H9 (cell line): ENCODE measurements around the gene CAPN12. TPM values are rescaled to one million over a fixed set of nuclear protein-coding genes. Genes with fewer than 3 reads are reported as not detected.
A peak's percentile ranks its signal among the peaks of the same experiment; 100 is the strongest.

Experiments used
- DNase-seq: peaks from one replicate; pipeline ENCODE4 v3.0.0-alpha.2; 2017
- H2AFZ ChIP-seq: one replicate; pipeline ENCODE4 v1.6.1; 2013; ENCODE audit warnings: mild to moderate bottlenecking, low read length, control low read depth, moderate library complexity
- H2AK5ac ChIP-seq: 2 replicates; pipeline ENCODE4 v1.6.1; 2013; ENCODE audit warnings: low read length, control low read depth, mixed read lengths; ENCODE audit not compliant: insufficient read length
- H2BK120ac ChIP-seq: one replicate; pipeline ENCODE4 v1.6.1; 2013; ENCODE audit warnings: low read depth, mild to moderate bottlenecking, low read length, control low read depth, inconsistent platforms; ENCODE audit not compliant: poor library complexity, severe bottlenecking
- H2BK12ac ChIP-seq: 2 replicates; pipeline ENCODE4 v1.6.1; 2013; ENCODE audit warnings: low read length, control low read depth, mixed read lengths, low read depth; ENCODE audit not compliant: insufficient read length
- H2BK15ac ChIP-seq: 2 replicates; pipeline ENCODE4 v1.6.1; 2013; ENCODE audit warnings: low read depth, low read length, control low read depth
- H2BK20ac ChIP-seq: one replicate; pipeline ENCODE4 v1.6.1; 2013; ENCODE audit warnings: low read depth, mild to moderate bottlenecking, low read length, control low read depth, inconsistent platforms; ENCODE audit not compliant: poor library complexity, severe bottlenecking
- H2BK5ac ChIP-seq: 2 replicates; pipeline ENCODE4 v1.6.1; 2013; ENCODE audit warnings: low read length, control low read depth, mixed read lengths; ENCODE audit not compliant: insufficient read length
- H3K14ac ChIP-seq: 2 replicates; pipeline ENCODE4 v1.6.1; 2013; ENCODE audit warnings: low read length, control low read depth; ENCODE audit not compliant: insufficient read depth
- H3K18ac ChIP-seq: 2 replicates; pipeline ENCODE4 v1.6.1; 2013; ENCODE audit warnings: low read depth, mild to moderate bottlenecking, mixed read lengths, low read length, control low read depth; ENCODE audit not compliant: insufficient read length
- H3K23ac ChIP-seq: 2 replicates; pipeline ENCODE4 v1.6.1; 2013; ENCODE audit warnings: low read length, control low read depth, mixed read lengths, low read depth; ENCODE audit not compliant: insufficient read length
- H3K23me2 ChIP-seq: 2 replicates; pipeline ENCODE4 v1.6.1; 2013; ENCODE audit warnings: low read depth, mild to moderate bottlenecking, mixed read lengths, low read length, control low read depth; ENCODE audit not compliant: insufficient read length, poor library complexity, severe bottlenecking
- H3K27ac ChIP-seq: 2 replicates; pipeline ENCODE4 v1.5.1; 2013; ENCODE audit warnings: low read length, control low read depth, mixed read lengths, low read depth; ENCODE audit not compliant: insufficient read length
- H3K27me3 ChIP-seq: 2 replicates; pipeline ENCODE4 v1.6.1; 2013; ENCODE audit warnings: low read length, control low read depth, inconsistent platforms; ENCODE audit not compliant: insufficient read depth
- H3K4ac ChIP-seq: 2 replicates; pipeline ENCODE4 v1.6.1; 2013; ENCODE audit warnings: low read depth, mild to moderate bottlenecking, control low read depth, inconsistent platforms, low read length, moderate library complexity
- H3K4me1 ChIP-seq: 2 replicates; pipeline ENCODE4 v1.6.1; 2013; ENCODE audit warnings: low read length, control low read depth, inconsistent platforms; ENCODE audit not compliant: insufficient read depth
- H3K4me2 ChIP-seq: 2 replicates; pipeline ENCODE4 v1.6.1; 2013; ENCODE audit warnings: low read length, control low read depth, mixed read lengths; ENCODE audit not compliant: insufficient read length, insufficient read depth
- H3K56ac ChIP-seq: 2 replicates; pipeline ENCODE4 v1.6.1; 2013; ENCODE audit warnings: low read depth, mild to moderate bottlenecking, mixed read lengths, low read length, control low read depth; ENCODE audit not compliant: insufficient read length
- H3K79me1 ChIP-seq: 2 replicates; pipeline ENCODE4 v1.6.1; 2013; ENCODE audit warnings: low read depth, mild to moderate bottlenecking, moderate library complexity, low read length, control low read depth, inconsistent platforms; ENCODE audit not compliant: insufficient read depth, poor library complexity, severe bottlenecking
- H3K79me2 ChIP-seq: 2 replicates; pipeline ENCODE4 v1.6.1; 2013; ENCODE audit warnings: low read length, control low read depth, inconsistent platforms; ENCODE audit not compliant: insufficient read depth
- H3K9ac ChIP-seq: 2 replicates; pipeline ENCODE4 v1.6.1; 2013; ENCODE audit warnings: low read length, control low read depth, mixed read lengths; ENCODE audit not compliant: insufficient read length; ENCODE audit errors: extremely low read depth
- H3K9me3 ChIP-seq: one replicate; pipeline ENCODE4 v1.6.1; 2013; ENCODE audit warnings: low read depth, low read length, inconsistent platforms; ENCODE audit not compliant: control insufficient read depth
- H3T11ph ChIP-seq: one replicate; pipeline ENCODE4 v1.6.1; 2013; ENCODE audit warnings: mild to moderate bottlenecking, low read length, control low read depth, inconsistent platforms
- H4K20me1 ChIP-seq: one replicate; pipeline ENCODE4 v1.6.1; 2013; ENCODE audit not compliant: control insufficient read depth, insufficient read length, insufficient read depth
- H4K5ac ChIP-seq: 2 replicates; pipeline ENCODE4 v1.6.1; 2013; ENCODE audit warnings: low read depth, mild to moderate bottlenecking, mixed read lengths, low read length, control low read depth; ENCODE audit not compliant: insufficient read length
- H4K8ac ChIP-seq: replicated peaks from 2 replicates; pipeline ENCODE4 v1.6.1; 2013; ENCODE audit warnings: low read length, control low read depth, mixed read lengths, low read depth; ENCODE audit not compliant: insufficient read length
- H4K91ac ChIP-seq: 2 replicates; pipeline ENCODE4 v1.6.1; 2013; ENCODE audit warnings: low read depth, mild to moderate bottlenecking, moderate library complexity, mixed read lengths, low read length, control low read depth; ENCODE audit not compliant: insufficient read length
- H3K27ac Mint-ChIP-seq, 3 experiments: 2 replicates in 2 of 3; 3 replicates in 1 of 3; pipeline ENCODE4 v1.8.0; 2020 to 2021; ENCODE audit warnings: mixed read lengths in 3 of 3, mild to moderate bottlenecking in 1 of 3, moderate library complexity in 1 of 3
- H3K27me3 Mint-ChIP-seq: 2 replicates; pipeline ENCODE4 v1.8.0; 2021; ENCODE audit warnings: low read depth, mild to moderate bottlenecking, moderate library complexity, mixed read lengths
- H3K36me3 Mint-ChIP-seq, 3 experiments: 2 replicates in 2 of 3; 3 replicates in 1 of 3; pipeline ENCODE4 v1.8.0; 2020 to 2021; ENCODE audit warnings: low read depth in 3 of 3, mixed read lengths in 3 of 3; ENCODE audit not compliant: insufficient read depth in 1 of 3
- H3K4me1 Mint-ChIP-seq, 2 experiments: 2 replicates each; pipeline ENCODE4 v1.8.0; 2020; ENCODE audit warnings: mixed read lengths in 2 of 2
- H3K4me3 Mint-ChIP-seq, 2 experiments: 2 replicates in 1 of 2; 3 replicates in 1 of 2; pipeline ENCODE4 v1.8.0; 2020 to 2021; ENCODE audit warnings: mild to moderate bottlenecking in 2 of 2, mixed read lengths in 2 of 2, moderate library complexity in 1 of 2
- H3K9me3 Mint-ChIP-seq, 2 experiments: 2 replicates in 1 of 2; 3 replicates in 1 of 2; pipeline ENCODE4 v1.8.0; 2020; ENCODE audit warnings: mild to moderate bottlenecking in 2 of 2, mixed read lengths in 2 of 2, moderate library complexity in 1 of 2
- WGBS: extraction: QIAGEN DNeasy Blood & Tissue Kit; methylation state at CpG from one replicate; pipeline ENCODE4 v1.1.7; 2013; ENCODE audit warnings: missing lambda C conversion rate, low lambda C conversion rate, mixed read lengths; ENCODE audit not compliant: insufficient read length; ENCODE audit errors: extremely low coverage; 5-methylcytosine and 5-hydroxymethylcytosine counted together
- total RNA-seq: library from RNA; stranded (reverse); gene quantifications from 2 replicates; pipeline ENCODE4 v1.2.1, GENCODE V29; 2021
- TF ChIP-seq, protein P1 (sequence below): fragments of 200-600 bp; sonication (generic); conservative IDR thresholded peaks from 3 replicates; pipeline ENCODE4 v1.8.0; 2021; ENCODE audit warnings: antibody characterized with exemption, mild to moderate bottlenecking

CAPN12 gene
- total RNA-seq, 1 experiment from 2014 or later: 10.5 TPM

DNA sequence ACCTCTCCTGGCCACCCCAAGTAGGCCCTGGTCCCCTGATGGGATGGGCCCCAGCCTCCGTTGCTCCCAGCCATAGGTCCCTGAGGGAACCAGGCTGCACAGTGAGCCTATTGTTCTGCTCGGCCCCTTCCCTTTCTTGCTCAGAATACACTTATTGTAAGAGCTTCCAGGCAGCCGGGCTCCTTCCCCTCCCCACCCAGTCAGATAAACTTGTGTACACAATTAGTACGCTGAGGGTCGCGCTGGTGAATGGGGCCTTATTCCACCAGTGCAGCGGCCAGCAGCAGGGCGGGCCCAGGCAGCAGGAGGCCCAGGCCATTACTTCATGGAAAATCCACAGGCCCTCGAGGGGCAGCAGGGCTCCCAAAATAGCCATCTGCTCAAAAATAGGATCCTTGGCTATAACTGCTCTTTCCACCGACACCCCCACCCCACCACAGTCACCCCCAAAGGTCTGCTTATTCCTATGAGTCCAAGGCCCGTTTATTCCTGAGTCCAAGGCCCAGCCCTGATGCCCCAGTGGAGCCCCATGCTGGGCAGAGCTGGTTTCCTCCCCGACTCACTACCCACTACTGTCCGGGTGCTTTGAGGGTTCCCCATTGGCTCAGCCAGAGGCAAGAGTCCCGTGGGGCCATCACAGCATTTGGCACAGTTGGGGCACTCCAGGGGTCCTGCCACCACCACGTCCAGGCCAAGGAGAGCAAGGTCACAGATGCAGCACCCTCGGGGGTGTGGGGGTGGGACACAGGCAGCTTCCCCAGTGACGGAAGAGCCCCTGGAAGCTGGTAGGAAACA is 22.1 kb downstream of the CAPN12 start:
- Histone ChIP-seq H2BK20ac (no peak overlapping the region), H3K4ac (no peak overlapping the region), H3K14ac (no peak overlapping the region), H2AFZ (no peak overlapping the region), H3K18ac (no peak overlapping the region), H3K79me2 (no peaks in the 10 kb centered on the region), H3K23me2 (no peaks in the 10 kb centered on the region), H2BK5ac (no peak overlapping the region), H3K4me2 (no peak overlapping the region), H3K4me1 (no peaks in the 10 kb centered on the region), H3K27ac (no peak overlapping the region), H2BK120ac (no peak overlapping the region), H4K91ac (no peak overlapping the region), H2BK15ac (no peak overlapping the region), H3K56ac (no peak overlapping the region), H4K8ac (no peak overlapping the region), H3K9ac (no peak overlapping the region), H3T11ph (no peak overlapping the region), H4K5ac (no peak overlapping the region), H2AK5ac (no peak overlapping the region), H2BK12ac (no peak overlapping the region), H3K27me3 (no peaks in the 10 kb centered on the region), H3K23ac (no peak overlapping the region), H3K79me1 (no peaks in the 10 kb centered on the region), H4K20me1 (no peaks in the 10 kb centered on the region), H3K9me3 (no peaks in the 10 kb centered on the region)
- DNase-seq: no peak
- Mint-ChIP-seq H3K4me3 (no peak overlapping the region), H3K9me3 (no peaks in the 10 kb centered on the region), H3K36me3 (peaks cover 26 to 85% (median 81%) of the 10 kb centered on the region in 3 experiments; a peak in 6 of 7 replicates), H3K27ac (peak overlapping the region in 1 of 3 experiments; percentile 49; a peak in 1 of 7 replicates), H3K27me3 (no peaks in the 10 kb centered on the region), H3K4me1 (peaks cover 0 to 4% of the 10 kb centered on the region in 2 experiments; a peak in 1 of 4 replicates)
- WGBS: no CpG with 5 or more reads among the region's 17 CpGs
- TF ChIP-seq, protein P1, sequence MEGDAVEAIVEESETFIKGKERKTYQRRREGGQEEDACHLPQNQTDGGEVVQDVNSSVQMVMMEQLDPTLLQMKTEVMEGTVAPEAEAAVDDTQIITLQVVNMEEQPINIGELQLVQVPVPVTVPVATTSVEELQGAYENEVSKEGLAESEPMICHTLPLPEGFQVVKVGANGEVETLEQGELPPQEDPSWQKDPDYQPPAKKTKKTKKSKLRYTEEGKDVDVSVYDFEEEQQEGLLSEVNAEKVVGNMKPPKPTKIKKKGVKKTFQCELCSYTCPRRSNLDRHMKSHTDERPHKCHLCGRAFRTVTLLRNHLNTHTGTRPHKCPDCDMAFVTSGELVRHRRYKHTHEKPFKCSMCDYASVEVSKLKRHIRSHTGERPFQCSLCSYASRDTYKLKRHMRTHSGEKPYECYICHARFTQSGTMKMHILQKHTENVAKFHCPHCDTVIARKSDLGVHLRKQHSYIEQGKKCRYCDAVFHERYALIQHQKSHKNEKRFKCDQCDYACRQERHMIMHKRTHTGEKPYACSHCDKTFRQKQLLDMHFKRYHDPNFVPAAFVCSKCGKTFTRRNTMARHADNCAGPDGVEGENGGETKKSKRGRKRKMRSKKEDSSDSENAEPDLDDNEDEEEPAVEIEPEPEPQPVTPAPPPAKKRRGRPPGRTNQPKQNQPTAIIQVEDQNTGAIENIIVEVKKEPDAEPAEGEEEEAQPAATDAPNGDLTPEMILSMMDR: no peak
